Stimulated activated naive CD8-positive, alpha-beta T cell treated with anti-CD3 and anti-CD28 coated beads, Interleukin-15, amount 100 ng/mL, for 72 hours (primary cell): ENCODE measurements around the gene TMUB2.
"Not testable (repeated sequence)": the region's sequence is repeated elsewhere in the genome, so short reads cannot be mapped to it uniquely, and the experiment has no call there.

ENCODE experiments used
- ATAC-seq: fragments of 150-1000 bp; cut with Tn5 transposase; 2 replicates; pipeline ENCODE4 v1.10.0; 2021; ENCODE audit warnings: mild to moderate bottlenecking, moderate library complexity
- DNase-seq, 2 donors: peaks; one replicate each; pipeline ENCODE4 v3.0.0; 2021 to 2022
- H3K27ac Mint-ChIP-seq, 2 donors: one replicate each; pipeline ENCODE4 v1.8.0; 2022; ENCODE audit warnings: mild to moderate bottlenecking in 2 of 2, mixed read lengths in 2 of 2, moderate library complexity in 2 of 2
- H3K27me3 Mint-ChIP-seq: one replicate; pipeline ENCODE4 v1.8.0; 2022; ENCODE audit warnings: mixed read lengths
- H3K4me1 Mint-ChIP-seq: one replicate; pipeline ENCODE4 v1.8.0; 2022; ENCODE audit warnings: mild to moderate bottlenecking, mixed read lengths
- H3K4me3 Mint-ChIP-seq, 2 donors: one replicate each; pipeline ENCODE4 v1.8.0; 2022; ENCODE audit warnings: mild to moderate bottlenecking in 2 of 2, mixed read lengths in 2 of 2, moderate library complexity in 1 of 2
- H3K9me3 Mint-ChIP-seq, 2 donors: one replicate each; pipeline ENCODE4 v1.8.0; 2022; ENCODE audit warnings: mixed read lengths in 2 of 2

Gene TMUB2

DNA sequence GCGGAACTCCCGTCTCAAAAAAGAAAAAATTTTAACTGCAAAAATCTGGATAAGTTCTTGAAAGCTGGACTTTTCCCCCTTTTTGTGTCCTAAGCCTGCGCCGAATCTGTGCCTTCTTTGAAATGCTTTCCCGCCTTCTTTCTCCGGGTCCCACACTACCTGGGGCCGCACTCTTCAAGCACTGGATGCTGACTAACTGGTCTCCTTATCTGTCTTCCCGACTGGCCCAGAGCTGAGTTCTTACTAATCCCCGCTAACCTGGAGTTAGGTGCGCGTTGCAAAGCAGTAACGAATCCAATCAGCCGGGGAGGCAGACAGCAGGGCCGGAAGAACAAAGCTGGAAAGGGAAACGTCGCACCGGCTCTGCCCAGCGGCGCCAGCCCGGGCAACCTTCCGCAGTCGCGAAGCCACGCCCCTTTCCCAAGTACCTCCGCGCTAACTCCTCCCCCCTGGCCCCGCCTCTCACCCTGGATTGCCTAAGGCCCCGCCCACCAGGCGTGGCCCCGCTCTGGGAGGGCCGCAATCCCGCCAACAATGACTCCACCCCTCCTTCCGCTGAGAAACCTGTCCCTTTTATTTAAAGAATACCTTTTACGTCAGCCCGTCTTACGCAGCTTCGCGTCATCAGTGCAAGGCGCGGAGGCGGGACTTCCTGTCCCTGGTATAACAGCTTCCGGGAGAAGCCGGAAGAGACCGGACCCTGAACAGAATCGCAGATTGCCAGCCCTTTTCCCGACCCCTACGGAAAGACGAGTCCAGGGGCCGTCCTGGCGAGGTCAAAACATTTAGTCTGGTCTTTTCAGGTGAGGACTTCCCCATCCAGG lies at the start of gene TMUB2:
Gene TMUB2, plus strand, starts transcription at position 666 of the 824 bp plus-strand sequence. CDS start 737 bp downstream, outside the sequence.
- Mint-ChIP-seq H3K9me3 (no peaks in the 10 kb centered on the region), H3K4me3 (peak within 1 kb of the TSS; percentile 98 to 99), H3K27me3 (no peaks in the 10 kb centered on the region), H3K27ac (peak within 1 kb of the TSS; percentile 99), H3K4me1 (peaks cover 48% of the 10 kb centered on the region)
- DNase-seq, result peak; percentile 99
- peak; percentile 92 for ATAC-seq

DNA sequence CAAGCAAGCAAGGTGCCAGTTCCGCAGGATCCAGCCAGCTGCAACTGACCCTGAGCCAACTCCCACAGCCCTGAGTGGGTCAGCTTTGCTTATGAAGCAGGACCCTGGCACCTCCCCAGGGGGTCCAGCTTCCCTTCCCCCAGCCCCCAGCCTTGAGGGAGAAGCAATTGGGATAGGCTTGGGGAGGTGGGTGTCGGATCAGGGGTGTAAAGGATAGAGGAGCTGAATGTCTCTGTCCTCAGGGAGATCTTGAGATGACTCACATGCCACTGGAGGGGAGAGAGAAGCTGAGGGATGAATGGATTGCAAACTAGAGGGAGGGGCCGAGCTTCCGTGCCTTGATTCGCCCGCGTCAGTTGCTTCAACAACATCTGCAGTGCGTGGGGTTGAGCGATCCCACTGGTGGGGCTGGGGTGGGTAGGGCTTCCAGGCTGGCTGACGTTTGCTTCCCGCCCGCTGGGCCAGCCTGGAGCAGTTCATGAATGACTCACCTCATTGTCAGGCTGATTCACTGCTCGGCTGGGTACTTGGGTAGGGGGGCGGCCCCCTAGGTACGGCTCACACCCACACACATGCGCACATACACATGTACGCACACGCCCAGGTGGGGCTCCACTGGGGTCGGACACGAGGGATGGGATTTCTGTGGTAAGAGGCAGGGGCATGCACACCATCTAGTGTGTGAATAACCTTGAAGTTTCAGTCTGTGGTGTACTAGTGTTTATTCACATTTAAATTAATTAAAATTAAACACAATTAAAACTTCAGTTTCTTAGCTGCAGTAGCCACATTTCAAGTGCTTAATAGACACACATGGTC lies 48.7 kb upstream of the TMUB2 start:
- Mint-ChIP-seq H3K4me3 (peak overlapping the region; percentile 62 to 77), H3K9me3 (no peaks in the 10 kb centered on the region), H3K27ac (no peak overlapping the region), H3K4me1 (peaks cover 36% of the 10 kb centered on the region), H3K27me3 (no peaks in the 10 kb centered on the region)
- DNase-seq (peak; percentile 59 to 77), ATAC-seq (peak; percentile 77)

DNA sequence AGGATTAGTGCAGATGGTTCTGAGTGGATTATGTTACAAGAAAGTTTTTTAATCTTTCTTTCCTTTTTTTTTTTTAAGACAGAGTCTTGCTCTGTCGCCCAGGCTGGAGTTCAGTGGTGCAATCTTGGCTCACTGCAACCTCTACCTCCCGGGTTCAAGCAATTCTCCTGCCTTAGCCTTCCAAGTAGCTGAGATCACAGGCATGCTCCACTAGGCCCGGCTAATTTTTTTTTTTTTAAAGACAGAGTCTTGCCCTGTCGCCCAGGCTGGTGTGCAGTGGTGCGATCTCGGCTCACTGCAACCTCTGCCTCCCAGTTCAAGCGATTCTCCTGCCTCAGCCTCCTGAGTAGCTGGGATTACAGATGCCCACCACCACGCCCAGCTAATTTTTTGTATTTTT lies 42.9 kb upstream of the TMUB2 start:
- peak overlapping the region; percentile 39 to 50 for H3K4me3 Mint-ChIP-seq

DNA sequence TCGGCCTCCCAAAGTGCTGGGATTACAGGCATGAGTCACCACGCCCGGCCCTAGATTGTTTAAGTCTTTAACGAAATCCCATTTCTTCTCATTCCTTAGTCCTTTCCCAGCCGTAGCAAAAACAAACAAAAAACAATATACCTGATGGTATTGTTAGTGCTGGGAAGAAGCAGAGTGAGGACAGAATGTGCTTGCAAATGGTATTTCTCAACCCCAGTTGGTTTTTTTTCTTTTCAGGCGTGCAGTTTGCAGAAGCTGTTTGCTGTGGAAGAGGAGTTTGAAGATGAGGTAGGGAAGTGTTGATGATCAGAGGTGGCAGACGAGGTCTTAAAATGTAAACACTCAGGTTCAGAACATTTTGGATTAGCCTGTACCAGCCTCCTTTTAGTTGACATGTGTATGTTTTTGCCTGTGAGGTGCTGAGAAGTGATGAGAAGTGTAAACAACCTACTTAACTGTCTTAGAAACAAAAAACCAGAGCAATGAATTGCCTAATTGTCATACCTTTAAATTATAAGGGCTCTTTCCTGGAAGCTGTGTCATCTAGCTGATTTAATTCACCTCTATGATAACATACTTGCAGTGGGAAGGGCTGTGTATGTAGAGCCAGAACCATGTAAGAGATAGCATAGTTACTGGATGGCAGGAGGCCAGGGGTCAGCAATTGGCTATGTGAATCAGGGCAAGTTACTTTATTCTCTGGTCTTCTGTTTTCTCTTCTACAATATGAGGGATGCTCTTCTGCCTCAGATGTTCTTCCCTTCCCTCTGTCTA lies 41.6 kb upstream of the TMUB2 start:
- no peak for ATAC-seq
- no peak overlapping the region for H3K4me3 Mint-ChIP-seq
- no peak for DNase-seq
- H3K4me1 Mint-ChIP-seq, result peaks cover 18% of the 10 kb centered on the region
- H3K27ac Mint-ChIP-seq, result no peak overlapping the region
- no peaks in the 10 kb centered on the region for H3K27me3 Mint-ChIP-seq
- H3K9me3 Mint-ChIP-seq, result no peaks in the 10 kb centered on the region

More for the DNA sequence above, 42.9 kb upstream of the TMUB2 start:
- not testable (repeated sequence) for H3K27me3 Mint-ChIP-seq, DNase-seq, H3K27ac Mint-ChIP-seq, ATAC-seq, H3K9me3 Mint-ChIP-seq
- peaks cover 13% of the 10 kb centered on the region for H3K4me1 Mint-ChIP-seq

DNA sequence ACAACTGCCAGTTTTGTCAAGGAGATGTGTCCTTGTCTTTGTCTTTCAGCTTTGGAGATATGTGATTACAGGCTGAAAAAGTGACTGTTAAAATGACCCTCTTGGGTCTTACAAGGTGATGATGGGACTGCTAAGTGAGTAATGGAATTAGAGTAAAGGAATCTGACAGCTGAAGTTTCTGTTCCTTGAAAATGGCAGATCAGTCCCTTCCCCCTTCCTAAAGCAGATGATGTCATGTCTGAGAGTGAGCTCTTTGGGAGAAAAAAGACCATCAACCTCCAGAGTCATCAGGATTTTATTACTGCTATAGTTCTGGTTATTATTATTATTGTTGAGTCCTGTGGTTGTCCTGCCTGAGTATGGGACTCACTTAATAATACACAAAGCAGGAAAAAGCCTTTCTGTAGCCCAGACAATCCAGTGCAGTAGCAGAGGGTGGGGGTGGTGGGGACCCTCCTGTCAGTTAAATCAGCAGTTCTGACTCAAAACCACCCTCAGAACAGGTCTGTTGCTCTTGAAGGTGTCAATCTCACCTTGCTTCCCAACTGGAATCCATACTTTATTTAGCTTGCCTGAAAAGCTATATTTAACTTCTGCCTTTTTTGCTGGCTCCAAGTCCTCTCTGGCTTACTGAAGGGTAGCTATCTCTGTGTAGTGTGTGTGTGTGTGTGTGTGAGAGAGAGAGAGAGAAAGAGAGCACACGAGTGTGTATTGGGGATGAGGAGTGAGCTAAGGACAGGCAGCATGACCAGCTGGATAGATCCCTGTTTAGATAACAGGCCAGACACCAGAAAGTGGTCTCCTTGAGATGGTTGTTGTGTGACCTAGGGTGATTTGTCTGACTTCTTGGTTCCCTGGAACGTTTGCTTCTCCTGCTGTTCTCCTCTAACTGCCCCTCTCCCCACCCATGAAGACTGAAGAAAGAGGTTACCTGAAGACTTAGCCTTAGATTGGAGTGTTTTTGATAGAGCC lies 40.1 kb upstream of the TMUB2 start:
- Mint-ChIP-seq H3K9me3 (no peaks in the 10 kb centered on the region), H3K27me3 (no peaks in the 10 kb centered on the region), H3K4me3 (no peak overlapping the region), H3K4me1 (peaks cover 11% of the 10 kb centered on the region), H3K27ac (no peak overlapping the region)
- DNase-seq (no peak), ATAC-seq (no peak)

DNA sequence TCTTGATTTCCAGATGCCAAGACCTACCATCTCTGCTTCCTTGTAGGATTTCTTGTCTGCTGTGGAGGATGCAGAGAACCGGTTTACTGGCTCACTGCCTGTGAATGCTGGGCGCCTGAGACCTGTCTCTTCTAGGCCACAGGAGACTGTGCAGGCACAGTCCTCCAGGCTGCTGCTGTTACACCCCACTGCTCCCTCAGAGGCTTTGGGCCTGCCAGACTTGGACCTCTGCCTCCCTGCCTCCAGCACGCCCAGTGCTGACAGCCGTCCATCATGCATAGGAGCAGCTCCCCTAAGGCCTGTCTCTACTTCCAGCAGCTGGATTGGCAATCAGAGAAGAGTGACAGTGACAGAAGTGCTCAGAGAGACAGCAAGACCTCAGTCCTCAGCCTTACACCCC lies 39.0 kb upstream of the TMUB2 start:
- Mint-ChIP-seq H3K27ac (no peak overlapping the region), H3K4me1 (peaks cover 6% of the 10 kb centered on the region), H3K27me3 (no peaks in the 10 kb centered on the region), H3K4me3 (no peak overlapping the region), H3K9me3 (no peaks in the 10 kb centered on the region)
- DNase-seq (no peak), ATAC-seq (no peak)

DNA sequence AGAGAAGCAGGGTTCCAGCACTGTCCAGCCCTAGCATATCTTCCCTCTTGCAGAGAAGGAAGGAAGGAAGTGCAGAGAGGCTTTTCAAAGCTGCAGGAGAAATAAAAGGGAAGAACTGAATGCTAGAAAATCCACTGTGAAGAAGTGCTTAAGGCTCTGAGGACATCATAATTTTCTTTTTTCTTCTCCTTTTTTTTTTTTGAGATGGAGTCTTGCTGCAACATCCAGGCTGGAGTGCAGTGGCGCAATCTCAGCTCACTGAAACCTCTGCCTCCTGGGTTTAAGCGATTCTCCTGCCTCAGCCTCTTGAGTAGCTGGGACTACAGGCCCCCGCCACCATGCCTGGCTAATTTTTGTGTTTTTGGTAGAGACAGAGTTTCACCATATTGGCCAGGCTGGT lies 37.7 kb upstream of the TMUB2 start:
- H3K9me3 Mint-ChIP-seq, H3K4me1 Mint-ChIP-seq, H3K27me3 Mint-ChIP-seq, H3K4me3 Mint-ChIP-seq, ATAC-seq, H3K27ac Mint-ChIP-seq, DNase-seq: not testable (repeated sequence)

DNA sequence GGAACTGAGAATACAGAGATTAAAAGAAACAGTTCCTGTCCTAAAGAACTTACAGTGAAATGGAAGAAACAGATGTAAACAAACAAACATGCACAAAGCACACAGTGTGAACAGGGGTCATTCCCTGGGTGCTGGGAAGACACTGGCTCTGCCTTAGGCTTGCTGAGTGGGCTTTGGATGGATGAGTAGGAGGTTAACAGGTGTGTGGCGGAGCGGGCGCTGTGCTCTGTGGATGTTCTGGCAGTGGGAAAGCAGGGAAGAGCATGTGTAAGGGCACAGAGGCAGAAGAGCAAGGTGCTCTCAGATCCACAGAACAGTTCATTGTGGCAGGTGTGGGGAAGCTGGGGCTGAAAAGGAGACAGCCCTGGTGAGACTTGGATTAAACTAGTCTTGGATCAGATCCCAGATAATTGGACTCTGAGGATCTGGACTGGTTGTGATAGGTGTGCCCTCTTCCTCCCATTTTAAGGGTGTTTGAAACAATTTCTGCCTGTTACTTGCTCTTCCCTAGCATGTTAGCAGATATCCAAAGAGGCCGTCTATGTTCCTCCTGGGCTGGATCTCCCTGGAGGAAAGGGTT lies 36.9 kb upstream of the TMUB2 start:
- no peak overlapping the region for H3K4me3 Mint-ChIP-seq
- peaks cover 6% of the 10 kb centered on the region for H3K4me1 Mint-ChIP-seq
- H3K27ac Mint-ChIP-seq, result peak overlapping the region in 1 of 2 donors; percentile 15
- H3K9me3 Mint-ChIP-seq, result no peaks in the 10 kb centered on the region
- H3K27me3 Mint-ChIP-seq, result no peaks in the 10 kb centered on the region
- ATAC-seq (no peak), DNase-seq (no peak)

DNA sequence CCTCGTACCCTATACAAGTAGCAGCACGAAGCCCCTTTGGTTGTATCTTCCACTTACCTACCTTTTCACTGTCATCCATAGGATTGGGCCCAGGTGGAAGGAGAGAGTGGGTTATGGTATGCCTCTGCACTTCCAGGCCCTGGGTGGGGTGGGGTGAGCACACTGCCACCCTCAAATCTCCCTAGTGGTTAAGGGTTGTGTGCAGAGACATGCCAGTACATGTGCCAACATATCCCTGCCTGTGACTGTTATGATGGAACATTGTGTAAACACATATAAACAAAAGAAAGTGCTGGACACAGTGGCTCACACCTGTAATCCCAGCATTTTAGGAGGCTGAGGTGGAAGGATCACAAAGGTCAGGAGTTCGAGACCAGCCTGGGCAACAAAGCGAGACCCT lies 33.9 kb upstream of the TMUB2 start:
- H3K27me3 Mint-ChIP-seq, result no peaks in the 10 kb centered on the region
- DNase-seq (no peak), ATAC-seq (no peak)
- H3K9me3 Mint-ChIP-seq, result no peaks in the 10 kb centered on the region
- peaks cover 6% of the 10 kb centered on the region for H3K4me1 Mint-ChIP-seq
- no peak overlapping the region for H3K4me3 Mint-ChIP-seq
- peak overlapping the region in 1 of 2 donors; percentile 27 for H3K27ac Mint-ChIP-seq

DNA sequence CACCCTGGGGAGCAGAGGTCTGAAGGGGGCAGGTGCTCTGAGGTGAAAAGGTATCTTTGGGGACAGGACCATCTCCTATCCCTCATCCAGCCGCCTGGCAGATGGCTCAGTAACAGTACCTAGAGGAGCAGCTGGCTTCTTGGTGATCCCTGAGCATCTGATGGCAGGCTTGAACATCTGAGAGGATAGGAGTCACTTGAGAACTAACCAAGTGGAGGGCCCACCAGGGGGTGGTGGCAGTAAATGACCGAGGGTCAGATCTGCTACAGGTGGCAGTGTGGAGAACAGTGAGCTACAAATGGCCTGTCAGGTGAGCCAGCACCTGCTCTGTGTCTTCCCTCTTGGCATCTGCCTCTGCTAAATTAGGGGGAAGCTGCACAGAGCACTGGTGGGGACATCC lies 31.3 kb upstream of the TMUB2 start:
- Mint-ChIP-seq H3K27ac (no peak overlapping the region), H3K27me3 (no peaks in the 10 kb centered on the region), H3K4me3 (no peak overlapping the region), H3K9me3 (no peaks in the 10 kb centered on the region), H3K4me1 (no peaks in the 10 kb centered on the region)
- DNase-seq (no peak), ATAC-seq (no peak)

DNA sequence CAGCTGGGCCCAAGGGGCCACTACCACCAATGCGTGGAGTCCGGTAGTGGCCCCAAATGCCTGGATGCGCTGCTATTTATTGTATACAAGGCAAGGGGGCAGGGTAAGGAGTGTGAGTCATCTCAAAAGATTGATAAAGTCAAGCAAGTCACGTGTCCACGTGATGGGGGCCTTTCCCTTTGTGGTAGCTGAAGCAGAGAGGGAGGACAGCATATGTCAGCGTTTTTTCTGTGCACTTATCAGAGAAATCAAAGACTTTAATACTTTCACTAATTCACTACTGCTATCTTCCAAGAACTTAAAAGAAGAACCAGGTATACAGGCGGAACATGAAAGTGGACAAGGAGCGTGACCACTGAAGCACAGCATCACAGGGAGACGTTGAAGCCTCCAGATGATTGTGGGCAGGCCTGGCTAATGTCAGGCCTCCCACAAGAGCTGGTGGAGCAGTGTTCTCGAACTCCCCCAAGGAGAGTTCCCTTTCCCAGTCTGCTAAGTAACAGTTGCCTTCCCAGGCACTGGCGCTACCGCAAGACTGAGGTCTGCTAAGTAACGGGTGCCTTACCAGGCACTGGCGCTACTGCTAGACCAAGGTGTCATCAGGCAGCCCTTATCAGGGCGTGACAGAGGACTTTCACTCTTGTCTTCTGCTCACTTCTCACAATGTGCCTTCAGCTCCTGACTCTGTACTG lies 27.1 kb upstream of the TMUB2 start:
- H3K9me3 Mint-ChIP-seq, result no peaks in the 10 kb centered on the region
- DNase-seq (no peak), ATAC-seq (no peak)
- no peaks in the 10 kb centered on the region for H3K27me3 Mint-ChIP-seq
- H3K4me1 Mint-ChIP-seq, result no peaks in the 10 kb centered on the region
- no peak overlapping the region for H3K4me3 Mint-ChIP-seq
- H3K27ac Mint-ChIP-seq, result no peak overlapping the region

DNA sequence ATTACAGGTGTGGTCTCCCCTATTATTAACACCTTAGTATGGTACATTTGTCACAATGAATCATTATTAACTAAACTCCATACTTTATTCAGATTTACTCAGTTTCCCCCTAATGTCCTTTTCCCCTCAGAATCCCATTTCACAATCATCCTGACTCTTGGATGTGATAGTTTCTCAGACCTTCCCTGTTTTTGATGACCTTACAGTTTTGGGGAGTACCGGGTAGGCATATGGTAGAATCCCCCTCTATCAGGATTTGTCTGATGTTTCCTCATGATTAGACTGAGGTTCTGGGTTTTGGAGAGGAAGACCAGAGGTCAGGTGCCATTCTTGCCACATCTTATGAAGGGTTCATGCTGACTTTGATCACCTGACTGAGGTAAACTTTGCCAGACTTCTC lies 22.3 kb upstream of the TMUB2 start:
- ATAC-seq (no peak), DNase-seq (no peak)
- Mint-ChIP-seq H3K4me3 (no peak overlapping the region), H3K27ac (no peak overlapping the region), H3K4me1 (peaks cover 14% of the 10 kb centered on the region), H3K27me3 (no peaks in the 10 kb centered on the region), H3K9me3 (no peaks in the 10 kb centered on the region)

DNA sequence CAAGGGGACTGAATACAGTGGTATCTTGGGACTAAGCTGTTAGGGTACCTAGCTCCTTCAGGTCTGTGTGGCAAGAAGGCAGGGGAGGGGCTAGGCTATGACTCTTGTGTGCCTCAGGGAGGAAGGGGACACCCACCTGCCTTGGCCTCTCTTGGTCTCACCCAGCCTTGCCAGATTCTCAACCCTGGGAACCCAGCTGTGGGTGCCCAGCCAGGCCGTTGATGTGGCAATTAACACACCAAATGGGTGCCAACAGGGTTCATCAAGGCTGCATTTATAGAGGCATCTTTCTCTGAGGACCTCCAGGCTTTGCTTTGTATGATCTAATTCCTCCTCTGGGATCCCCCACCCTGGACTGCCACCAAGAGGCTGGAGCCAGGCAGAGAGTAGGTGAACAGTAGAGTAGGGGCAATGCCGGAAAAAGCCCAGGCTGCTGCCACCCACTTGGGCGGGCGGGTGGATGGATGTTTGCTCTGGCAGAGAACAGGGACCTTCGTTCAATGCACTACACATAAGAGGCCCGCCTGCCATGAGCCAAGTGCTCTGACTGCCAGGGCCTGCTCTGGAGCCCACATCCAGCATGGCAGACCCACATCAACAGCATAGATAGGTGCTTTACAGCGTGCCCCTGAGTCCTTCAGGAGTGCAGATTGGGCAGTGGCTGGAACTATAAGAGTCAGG lies 19.5 kb upstream of the TMUB2 start:
- Mint-ChIP-seq H3K27ac (peak overlapping the region in 1 of 2 donors; percentile 44), H3K4me1 (peaks cover 14% of the 10 kb centered on the region), H3K27me3 (no peaks in the 10 kb centered on the region), H3K4me3 (no peak overlapping the region), H3K9me3 (no peaks in the 10 kb centered on the region)
- ATAC-seq (no peak), DNase-seq (no peak)
